OCI-LY7 (cell line): ENCODE measurements around the gene TNRC6C.

Experiments used
- CTCF ChIP-seq: fragments of 200-600 bp; sonication (generic); conservative IDR thresholded peaks from 2 replicates; pipeline ENCODE4 v1.5.1; 2014; ENCODE audit warnings: mild to moderate bottlenecking, antibody characterized with exemption, low read length, moderate library complexity, mixed read lengths
- EZH2phosphoT487 ChIP-seq: fragments of 200-600 bp; sonication (generic); IDR thresholded peaks from 2 replicates; pipeline ENCODE4 v1.6.1; 2018; ENCODE audit warnings: low read depth, borderline replicate concordance, mild to moderate bottlenecking, mixed run types, antibody characterized with exemption, low read length, moderate library complexity, mixed read lengths

- TF ChIP-seq CTCF (no peak), EZH2phosphoT487 (no peak)
Measured at GRCh38 chr17:77915594-77916021, 42.9 kb upstream of the TNRC6C start.
